H1 (cell line): ENCODE measurements around the gene YIPF1. TPM values are rescaled to one million over a fixed set of nuclear protein-coding genes. Genes with fewer than 3 reads are reported as not detected.
A peak's percentile ranks its signal among the peaks of the same experiment; 100 is the strongest.

Experiments used
- ATF2 ChIP-seq: IDR thresholded peaks from 2 replicates; pipeline ENCODE4 v1.6.1; 2012; ENCODE audit warnings: low read length, inconsistent platforms
- BCL11A ChIP-seq, 2 experiments: IDR thresholded peaks; one replicate each; pipeline ENCODE4 v1.6.1; 2011; ENCODE audit warnings: low read depth in 2 of 2, low read length in 2 of 2, mild to moderate bottlenecking in 2 of 2
- BRCA1 ChIP-seq: IDR thresholded peaks from 2 replicates; pipeline ENCODE4 v1.6.1; 2012; ENCODE audit warnings: low read depth, low read length, improper control_type of control experiment
- CBX8 ChIP-seq: fragments of 300-800, 300-1000 bp; sonication (generic); IDR thresholded peaks from 2 replicates; pipeline ENCODE4 v1.7.1; 2016; ENCODE audit warnings: low read depth, low read length, borderline replicate concordance
- CREB1 ChIP-seq: IDR thresholded peaks from 2 replicates; pipeline ENCODE4 v1.6.1; 2012; ENCODE audit warnings: inconsistent platforms
- E2F6 ChIP-seq: IDR thresholded peaks from 2 replicates; pipeline ENCODE4 v1.6.1; 2012; ENCODE audit warnings: inconsistent platforms
- EGR1 ChIP-seq: IDR thresholded peaks from 2 replicates; pipeline ENCODE4 v1.6.1; 2011; ENCODE audit warnings: low read depth, low read length, borderline replicate concordance
- EP300 ChIP-seq, 2 experiments: IDR thresholded peaks; 1 replicate in 1 of 2; 2 replicates in 1 of 2; pipeline ENCODE4 v1.6.1; 2011 to 2012; ENCODE audit warnings: low read depth in 2 of 2, low read length in 2 of 2, mild to moderate bottlenecking in 2 of 2, borderline replicate concordance in 1 of 2, inconsistent platforms in 1 of 2, moderate library complexity in 1 of 2
- FOSL1 ChIP-seq: IDR thresholded peaks from 2 replicates; pipeline ENCODE4 v1.6.1; 2011; ENCODE audit warnings: mild to moderate bottlenecking, low read depth, low read length, moderate library complexity; ENCODE audit not compliant: insufficient read depth
- JUN ChIP-seq: IDR thresholded peaks from 2 replicates; pipeline ENCODE4 v1.6.1; 2011; ENCODE audit warnings: low read depth, mild to moderate bottlenecking, improper control_type of control experiment, low read length
- KDM4A ChIP-seq: IDR thresholded peaks from one replicate; pipeline ENCODE4 v1.7.1; 2012; ENCODE audit warnings: low read depth, mild to moderate bottlenecking, moderate library complexity, low read length, inconsistent platforms; ENCODE audit not compliant: severe bottlenecking
- KDM5A ChIP-seq: fragments of 200-600 bp; IDR thresholded peaks from 2 replicates; pipeline ENCODE4 v1.7.1; 2012; ENCODE audit warnings: mild to moderate bottlenecking, low read length, inconsistent platforms, mixed read lengths
- NANOG ChIP-seq: IDR thresholded peaks from 2 replicates; pipeline ENCODE4 v1.6.1; 2011; ENCODE audit warnings: low read length, low read depth, mild to moderate bottlenecking, inconsistent platforms; ENCODE audit not compliant: insufficient read depth, poor library complexity, severe bottlenecking
- PHF8 ChIP-seq: fragments of 200-600 bp; sonication (generic); conservative IDR thresholded peaks from 2 replicates; pipeline ENCODE4 v1.7.1; 2012; ENCODE audit warnings: low read depth, mild to moderate bottlenecking, inconsistent platforms, low read length, moderate library complexity
- POLR2A ChIP-seq, 2 experiments: IDR thresholded peaks; 1 replicate in 1 of 2; 2 replicates in 1 of 2; pipeline ENCODE4 v1.6.1; 2011; ENCODE audit warnings: low read depth in 2 of 2, low read length in 2 of 2, mild to moderate bottlenecking in 2 of 2; ENCODE audit errors: control extremely low read depth in 1 of 2
- RBBP5 ChIP-seq: IDR thresholded peaks from 2 replicates; pipeline ENCODE4 v1.7.1; 2012; ENCODE audit warnings: low read depth, mild to moderate bottlenecking, inconsistent platforms, low read length, moderate library complexity, borderline replicate concordance
- SAP30 ChIP-seq: fragments of 300-600 bp; sonication (generic); IDR thresholded peaks from 2 replicates; pipeline ENCODE4 v1.7.1; 2012; ENCODE audit warnings: low read length, moderate library complexity, mild to moderate bottlenecking, inconsistent platforms; ENCODE audit not compliant: insufficient read depth, insufficient replicate concordance
- SUZ12 ChIP-seq: fragments of 200-600 bp; sonication (generic); IDR thresholded peaks from 2 replicates; pipeline ENCODE4 v1.6.1; 2012; ENCODE audit warnings: mild to moderate bottlenecking, inconsistent platforms, low read length, moderate library complexity, mixed read lengths
- TAF1 ChIP-seq: IDR thresholded peaks from 2 replicates; pipeline ENCODE4 v1.6.1; 2011; ENCODE audit warnings: mild to moderate bottlenecking, low read depth, low read length
- TAF7 ChIP-seq: optimal IDR thresholded peaks from 2 replicates; pipeline ENCODE3; 2011; ENCODE audit warnings: low read depth, mild to moderate bottlenecking, inconsistent platforms, low read length, moderate library complexity, borderline replicate concordance
- ZNF274 ChIP-seq: IDR thresholded peaks from 2 replicates; pipeline ENCODE4 v1.7.0; 2012; ENCODE audit warnings: low read length, borderline replicate concordance; ENCODE audit errors: extremely low read depth
- polyA plus RNA-seq, 7 experiments: library from polyadenylated mRNA; depleted of rRNA in 3 of 7; stranded (reverse) in 5 of 7; unstranded in 2 of 7; fragments of >200 nt in 5 of 7; fragments of 200-250 nt in 2 of 7; gene quantifications; 1 replicate in 5 of 7; 2 replicates in 1 of 7; 4 replicates in 1 of 7; pipeline versions ENCODE4 v1.2.1 to v1.2.3, GENCODE V29; 2011 to 2013; ENCODE audit warnings: missing spikeins in 2 of 7, mixed read lengths in 2 of 7
- total RNA-seq: library from RNA; stranded (reverse); fragmentation: NEBNext Ultra II Directional; extraction: Animal tissue kit (Norgen Biotek cat#: 25700); gene quantifications from 2 replicates; pipeline ENCODE4 v1.2.1, GENCODE V29; 2021

YIPF1 gene
- total and polyA plus RNA-seq, 2 of the 8 experiments (the other 6 are each of a cell fraction or from before 2014, with no cell fraction given) = 31.8 to 53.7 TPM

GRCh38 chr1:53837924-53838653 is 51.5 kb downstream of the YIPF1 start, which contains the start of gene NDC1 (continued):
- TF ChIP-seq ATF2 (no peak), E2F6 (peak; percentile 69), SAP30 (no peak), RBBP5 (peak; percentile 76; the same call in 1 of the 2 replicates), TAF7 (peak; percentile 12), EGR1 (no peak), JUN (no peak), TAF1 (peak; percentile 80; the same call in 1 of the 2 replicates), KDM4A (peak; percentile 71), CREB1 (peak; percentile 15), POLR2A (IDR thresholded peaks at IDR 0.05; ENCODE audit: control extremely low read depth in 1 of 2, low read depth in 2 of 2, low read length in 2 of 2) (peak; percentile 44 to 67; a peak in 2 of 3 replicates), PHF8 (peak; percentile 80), BCL11A (IDR thresholded peaks at IDR 0.05; ENCODE audit: low read depth in 2 of 2, low read length in 2 of 2) (no peak), KDM5A (no peak), FOSL1 (no peak), EP300 (IDR thresholded peaks at IDR 0.05; ENCODE audit: borderline replicate concordance in 1 of 2, low read depth in 2 of 2, low read length in 2 of 2) (no peak), NANOG (peak; percentile 1), BRCA1 (no peak), CBX8 (no peak), ZNF274 (no peak), SUZ12 (no peak)
